ENCODE measurements around the gene CX3CL1. TPM values are rescaled to one million over a fixed set of nuclear protein-coding genes. Genes with fewer than 3 reads are reported as not detected.

Gene CX3CL1
- total and polyA plus RNA-seq, 2 donors (not counting 3 experiments of a cell fraction or from before 2014, with no cell fraction given) = 2.0 to 2.3 TPM

- Histone ChIP-seq H3K4me1 (ENCODE audit: control insufficient read depth, extremely low read depth, insufficient read depth, low read length) (peaks cover 6% of the 10 kb centered on the region), H3K9me3 (replicated peaks; ENCODE audit: control insufficient read depth, insufficient read depth, low read length) (no peaks in the 10 kb centered on the region), H3K4me2 (ENCODE audit: insufficient read depth, low read length) (no peak overlapping the region), H3K9ac (replicated peaks; ENCODE audit: extremely low read depth, insufficient read depth, low read length) (no peak overlapping the region), H3K27ac (ENCODE audit: insufficient read depth, low read depth, low read length) (no peak overlapping the region), H4K20me1 (replicated peaks; ENCODE audit: control insufficient read depth, extremely low read depth, insufficient read depth, low read length) (no peaks in the 10 kb centered on the region), H3K4me3 (replicated peaks in 1 of 3; ENCODE audit: insufficient read depth in 1 of 3, low read depth in 1 of 3, low read length in 3 of 3) (no peak overlapping the region), H2AFZ (ENCODE audit: low read depth, low read length) (no peak overlapping the region), H3K79me2 (ENCODE audit: control insufficient read depth, insufficient read depth, low read length) (no peaks in the 10 kb centered on the region), H3K36me3 (ENCODE audit: control insufficient read depth in 2 of 2, extremely low read depth in 1 of 2, insufficient read depth in 2 of 2, low read length in 2 of 2) (no peaks in the 10 kb centered on the region), H3K9me1 (replicated peaks; ENCODE audit: control insufficient read depth, extremely low read depth, insufficient read depth, low read length) (no peaks in the 10 kb centered on the region), H3K27me3 (ENCODE audit: control insufficient read depth in 2 of 2, insufficient read depth in 2 of 2, low read length in 2 of 2) (peaks cover 2 to 6% of the 10 kb centered on the region in 2 experiments)
- intact Hi-C loops (cut with micrococcal nuclease) = no loop called here
- no peak for FAIRE-seq
- BruUV-seq (replicated peaks) = no TSS peak
- CTCF ChIA-PET = interaction anchor here (1.1 kb wide), 1 partner anchor 22 kb away, joined by 4 read pairs; no protein-coding TSS in a partner anchor
- no peak for DNase-seq (ENCODE audit: low read depth, low spot score)
- no peak for TF ChIP-seq CTCF (IDR thresholded peaks at IDR 0.05; ENCODE audit: extremely low read depth in 1 of 2, insufficient read depth in 1 of 2, low read depth in 1 of 2, low read length in 2 of 2)
- no peak for TF ChIP-seq MAX (IDR thresholded peaks at IDR 0.05; ENCODE audit: insufficient read depth, insufficient read length)
- POLR2A ChIA-PET = no interaction called here
- dilution Hi-C loops (cut with MboI; ENCODE audit: extremely low pct_ligation_motif_present, low sequenced_read_pairs) = no loop called here
Measured at GRCh38 chr16:57394444-57394843, 22.2 kb downstream of the CX3CL1 start.

GRCh38 chr16:57395026-57395425 lies 22.7 kb downstream of the CX3CL1 start:
- no peaks in the 10 kb centered on the region for H3K79me2 ChIP-seq (ENCODE audit: control insufficient read depth, insufficient read depth, low read length)
- ChIA-PET POLR2A (no interaction called here), CTCF (interaction anchor here (1.0 kb wide), 1 partner anchor 22 kb away, joined by 5 read pairs; no protein-coding TSS in a partner anchor)
- no peak overlapping the region for H2AFZ ChIP-seq (ENCODE audit: low read depth, low read length)
- no TSS peak for BruUV-seq (replicated peaks)
- dilution Hi-C loops (cut with MboI; ENCODE audit: extremely low pct_ligation_motif_present, low sequenced_read_pairs) = no loop called here
- H4K20me1 ChIP-seq (replicated peaks; ENCODE audit: control insufficient read depth, extremely low read depth, insufficient read depth, low read length) = no peaks in the 10 kb centered on the region
- DNase-seq (ENCODE audit: low read depth, low spot score) (no peak), FAIRE-seq (no peak)
- no peaks in the 10 kb centered on the region for H3K36me3 ChIP-seq (ENCODE audit: control insufficient read depth in 2 of 2, extremely low read depth in 1 of 2, insufficient read depth in 2 of 2, low read length in 2 of 2)
- H3K4me3 ChIP-seq (replicated peaks in 1 of 3; ENCODE audit: insufficient read depth in 1 of 3, low read depth in 1 of 3, low read length in 3 of 3) = no peak overlapping the region
- no peak overlapping the region for H3K27ac ChIP-seq (ENCODE audit: insufficient read depth, low read depth, low read length)
- H3K9me1 ChIP-seq (replicated peaks; ENCODE audit: control insufficient read depth, extremely low read depth, insufficient read depth, low read length) = no peaks in the 10 kb centered on the region
- peaks cover 2 to 6% of the 10 kb centered on the region in 2 experiments for H3K27me3 ChIP-seq (ENCODE audit: control insufficient read depth in 2 of 2, insufficient read depth in 2 of 2, low read length in 2 of 2)
- H3K4me2 ChIP-seq (ENCODE audit: insufficient read depth, low read length) = no peak overlapping the region
- intact Hi-C loops (cut with micrococcal nuclease) = no loop called here
- no peaks in the 10 kb centered on the region for H3K9me3 ChIP-seq (replicated peaks; ENCODE audit: control insufficient read depth, insufficient read depth, low read length)
- H3K9ac ChIP-seq (replicated peaks; ENCODE audit: extremely low read depth, insufficient read depth, low read length) = no peak overlapping the region
- peaks cover 6% of the 10 kb centered on the region for H3K4me1 ChIP-seq (ENCODE audit: control insufficient read depth, extremely low read depth, insufficient read depth, low read length)
- TF ChIP-seq EZH2 (IDR thresholded peaks at IDR 0.05; ENCODE audit: borderline replicate concordance, low read depth, low read length, severe bottlenecking) (no peak), MYC (IDR thresholded peaks at IDR 0.05; ENCODE audit: low read depth, low read length) (no peak), JUN (IDR thresholded peaks at IDR 0.05; ENCODE audit: borderline replicate concordance, insufficient read depth, insufficient read length, low read depth) (no peak), FOS (IDR thresholded peaks at IDR 0.05; ENCODE audit: borderline replicate concordance, insufficient read depth, low read length) (no peak), MAX (IDR thresholded peaks at IDR 0.05; ENCODE audit: insufficient read depth, insufficient read length) (no peak), CTCF (IDR thresholded peaks at IDR 0.05; ENCODE audit: extremely low read depth in 1 of 2, insufficient read depth in 1 of 2, low read depth in 1 of 2, low read length in 2 of 2) (no peak), GATA2 (IDR thresholded peaks at IDR 0.05; ENCODE audit: insufficient read depth, insufficient read length, low read depth, low read length) (no peak), POLR2AphosphoS5 (IDR thresholded peaks at IDR 0.05; ENCODE audit: insufficient read depth, low read depth, low read length) (no peak), POLR2A (IDR thresholded peaks at IDR 0.05; ENCODE audit: low read depth, low read length) (no peak)

All from endothelial cell of umbilical vein (primary cell).